Daoy (cell line): ENCODE results near the gene SRF. TPM values are rescaled to one million over a fixed set of nuclear protein-coding genes. Genes with fewer than 3 reads are reported as not detected.
"Not testable (repeated sequence)": the region's sequence is repeated elsewhere in the genome, so short reads cannot be mapped to it uniquely, and the experiment has no call there.

Experiments used
- DNase-seq: peaks from one replicate; pipeline ENCODE4 v3.0.0-alpha.2; 2015; ENCODE audit warnings: low read depth
- total RNA-seq: library from RNA; depleted of rRNA; stranded (reverse); fragments of >200 nt; shearing (Covaris generic); gene quantifications from 2 replicates; pipeline ENCODE4 v1.2.3, GENCODE V29; 2014; rRNA removed

The SRF gene
- total RNA-seq, result 25.7 and 27.4 TPM in 2 replicates

DNA sequence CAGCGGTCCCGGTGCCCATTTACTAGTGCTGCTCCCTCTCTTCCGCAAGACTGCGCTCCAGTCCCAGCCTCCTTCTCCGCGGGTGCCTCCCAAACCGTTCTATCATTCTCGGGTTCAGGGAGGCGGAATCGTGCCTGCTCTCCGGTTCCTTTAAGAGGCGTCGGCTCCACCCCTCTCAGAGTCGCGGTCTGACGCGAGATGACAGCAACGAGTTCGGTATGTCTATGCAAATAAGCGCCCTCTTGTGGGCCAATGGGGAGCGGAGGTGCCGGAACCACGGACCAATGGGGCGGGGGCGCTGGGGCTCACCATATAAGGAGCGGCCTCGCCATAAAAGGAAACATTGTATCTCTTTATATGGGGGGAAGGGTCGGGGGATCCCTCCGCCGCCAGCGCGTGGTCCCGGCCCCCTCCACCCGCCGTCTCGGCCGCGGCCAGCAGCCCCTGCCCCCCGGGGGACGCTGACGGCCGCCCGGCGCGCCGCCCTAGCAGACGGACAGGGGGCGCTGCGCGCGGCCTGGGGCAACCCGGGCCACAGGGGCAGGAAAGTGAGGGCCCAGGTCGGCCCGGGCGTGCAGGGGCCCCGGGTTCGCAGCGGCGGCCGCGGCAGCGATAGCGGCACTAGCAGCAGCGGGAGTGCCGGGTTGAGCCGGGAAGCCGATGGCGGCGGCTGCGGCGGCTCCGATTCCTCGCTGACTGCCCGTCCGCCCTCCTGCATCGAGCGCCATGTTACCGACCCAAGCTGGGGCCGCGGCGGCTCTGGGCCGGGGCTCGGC is at the start of gene SRF:
SRF (plus strand) TSS at position 339 of the 776 bp plus-strand sequence; CDS start at position 727, 388 bp downstream.
- DNase-seq, result peak; percentile 100

DNA sequence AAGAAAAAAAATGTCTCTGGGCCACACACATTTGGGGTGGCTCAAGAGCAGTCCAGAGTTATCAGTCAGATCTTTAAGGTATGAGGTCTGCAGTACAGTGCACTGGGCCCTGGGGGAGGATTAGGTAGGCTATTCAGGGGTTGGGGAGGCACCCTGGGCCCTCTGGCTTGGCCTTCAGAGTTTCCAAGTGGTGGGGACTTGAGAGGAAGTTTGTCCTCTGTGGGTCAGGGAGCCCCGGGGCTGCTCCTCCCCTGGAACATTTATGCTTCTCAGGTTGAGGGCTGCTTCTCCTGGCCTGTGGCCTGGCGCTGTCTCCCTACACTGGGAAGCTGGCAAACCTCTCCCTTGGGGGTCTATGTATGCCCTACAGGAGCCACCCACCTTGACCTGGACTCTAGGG is 48.9 kb upstream of the SRF start:
- no peak for DNase-seq

DNA sequence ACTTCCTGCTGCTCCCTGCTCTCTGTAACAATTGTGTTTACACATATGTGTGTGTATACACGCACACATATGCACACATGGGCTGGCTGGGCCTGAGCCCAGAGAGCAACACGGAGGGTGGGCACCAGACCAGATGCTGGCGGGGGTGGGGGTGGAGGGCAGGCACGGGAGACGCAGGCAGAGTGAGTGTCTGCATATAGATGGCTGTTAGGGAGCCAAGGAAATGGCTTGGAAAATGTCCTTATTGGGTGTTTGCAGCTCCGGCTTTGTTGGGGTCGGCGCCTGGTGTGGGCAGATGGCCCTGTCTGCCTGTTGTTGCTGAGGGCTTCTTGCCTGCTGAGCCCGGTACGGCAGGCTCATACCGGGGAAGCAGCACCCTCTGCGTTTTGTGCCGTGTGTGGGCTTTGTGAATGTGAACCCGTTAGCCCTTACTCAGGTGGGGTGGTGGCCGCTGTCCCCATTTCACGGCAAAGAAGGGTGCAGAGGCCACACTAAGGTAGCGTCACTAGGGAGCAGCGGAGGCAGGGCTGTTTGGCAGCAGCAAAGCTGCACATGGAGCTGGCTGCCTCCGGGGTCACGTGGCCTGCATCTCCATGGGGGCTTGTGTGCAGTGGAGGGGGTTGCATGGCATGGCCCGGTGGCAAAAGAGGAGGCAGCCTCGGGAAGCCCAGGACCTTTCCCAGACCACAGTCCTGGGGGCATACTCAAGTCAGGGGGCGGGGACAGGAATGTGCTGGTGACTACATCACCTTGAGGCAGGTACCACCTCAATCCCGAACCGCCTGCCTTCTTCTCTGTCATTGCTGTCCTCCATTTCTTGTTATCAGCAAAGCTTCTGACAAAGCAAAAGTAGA is 47.4 kb upstream of the SRF start:
- DNase-seq, result no peak

DNA sequence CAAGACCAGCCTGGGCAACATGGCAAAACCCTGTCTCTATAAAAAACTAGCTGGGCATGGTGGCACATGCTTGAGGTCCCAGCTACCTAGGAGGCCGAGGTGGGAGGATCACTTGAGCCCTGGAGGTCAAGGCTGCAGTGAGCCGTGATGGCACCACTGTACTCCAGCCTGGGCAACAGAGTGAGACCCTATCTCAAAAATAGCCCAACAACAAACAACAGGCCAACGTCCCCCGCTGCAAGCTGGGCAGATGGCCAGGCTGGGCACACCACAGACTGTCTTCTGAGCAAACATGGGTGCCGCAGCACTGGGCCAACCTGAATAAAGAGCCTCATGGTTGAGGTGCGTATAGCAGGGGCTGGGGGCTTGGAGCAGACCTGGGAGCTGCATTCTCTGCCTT is 46.6 kb upstream of the SRF start:
- DNase-seq, result no peak

DNA sequence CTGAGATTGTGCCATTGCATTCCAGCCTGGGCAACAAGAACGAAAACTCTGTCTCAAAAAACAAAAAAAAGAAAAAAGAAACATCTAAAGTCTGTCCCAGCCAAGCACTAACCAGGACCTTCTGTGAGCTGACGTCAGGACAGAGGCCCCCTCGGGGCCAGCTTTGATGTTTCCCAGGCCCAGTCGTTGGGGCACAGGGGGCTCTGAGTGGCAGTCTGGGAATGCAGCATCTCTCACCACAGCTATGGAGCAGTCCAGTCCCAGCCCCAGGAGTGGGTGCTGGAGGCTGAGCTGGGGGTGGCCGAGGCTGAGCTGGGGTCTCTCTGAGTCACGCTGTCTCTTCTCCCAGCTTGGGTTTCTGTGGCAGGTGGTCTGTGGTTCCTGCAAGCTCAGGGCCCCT is 46.0 kb upstream of the SRF start:
- peak; percentile 84 for DNase-seq

DNA sequence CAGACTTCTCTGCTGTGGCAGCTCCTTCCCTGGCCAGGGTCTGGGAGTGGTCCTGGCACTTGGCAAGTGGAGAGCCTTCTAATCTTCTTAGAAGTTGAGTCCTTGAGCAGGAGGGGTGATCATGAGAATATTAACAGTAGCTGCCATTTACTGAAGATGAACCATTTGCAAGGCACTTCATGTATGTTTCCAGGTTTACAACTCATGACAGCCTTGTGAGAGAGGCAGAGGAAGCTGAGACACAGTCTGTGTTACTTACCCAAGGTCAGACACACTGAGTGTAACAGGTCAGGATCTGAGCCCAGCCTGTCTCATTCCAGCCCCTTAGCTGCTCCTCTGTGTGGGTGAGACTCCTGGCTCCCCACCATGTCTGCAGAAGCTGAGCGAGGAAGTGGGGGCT is 45.5 kb upstream of the SRF start:
- DNase-seq, result no peak

DNA sequence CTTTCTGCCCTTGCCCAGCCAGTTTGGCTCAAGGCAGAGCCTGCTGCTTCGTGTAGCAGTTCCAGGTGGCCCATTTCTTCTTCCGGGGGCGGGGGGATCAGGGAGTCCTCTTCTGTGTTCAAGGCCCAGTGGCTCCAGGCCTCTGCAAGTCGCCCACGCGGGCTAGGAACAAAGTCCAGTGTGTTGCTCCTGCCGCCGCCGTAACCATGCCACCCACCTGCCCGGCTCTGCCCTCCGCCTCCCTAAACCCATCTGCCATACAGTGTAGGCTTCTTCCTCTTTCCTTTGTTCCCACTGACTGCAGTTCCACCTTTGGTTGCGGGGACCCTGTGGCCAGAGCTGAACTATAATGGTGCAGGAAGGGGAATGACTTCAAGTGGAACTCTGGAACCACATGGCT is 43.9 kb upstream of the SRF start:
- no peak for DNase-seq

DNA sequence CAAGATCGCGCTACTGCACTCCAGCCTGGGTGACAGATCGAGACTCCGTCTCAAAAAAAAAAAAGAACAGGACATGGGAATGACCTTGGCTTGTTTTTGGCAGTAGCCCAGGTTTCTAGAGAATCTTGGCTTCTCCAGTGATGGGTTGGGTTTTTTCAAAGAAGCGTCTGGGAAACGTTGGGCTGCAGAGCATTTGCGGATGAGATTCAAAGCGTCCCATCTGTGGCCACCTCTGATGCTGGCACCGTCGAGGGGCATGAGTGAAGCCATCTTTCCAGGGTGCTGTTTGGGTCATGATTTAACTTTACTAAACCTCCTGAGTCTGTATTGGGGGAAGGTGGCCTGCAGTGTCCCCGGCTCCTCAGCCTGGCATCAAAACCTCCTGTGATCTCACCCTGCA is 43.2 kb upstream of the SRF start:
- DNase-seq, result no peak

DNA sequence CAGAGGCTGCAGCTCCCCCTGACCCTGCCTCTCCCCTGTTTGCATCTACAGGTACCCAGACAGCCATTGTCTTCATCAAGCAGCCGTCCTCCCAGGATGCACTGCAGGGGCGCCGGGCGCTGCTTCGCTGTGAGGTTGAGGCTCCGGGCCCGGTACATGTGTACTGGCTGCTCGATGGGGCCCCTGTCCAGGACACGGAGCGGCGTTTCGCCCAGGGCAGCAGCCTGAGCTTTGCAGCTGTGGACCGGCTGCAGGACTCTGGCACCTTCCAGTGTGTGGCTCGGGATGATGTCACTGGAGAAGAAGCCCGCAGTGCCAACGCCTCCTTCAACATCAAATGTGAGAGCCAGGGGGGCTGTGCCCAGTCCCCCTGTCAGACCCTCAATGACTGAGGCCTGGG is 42.1 kb upstream of the SRF start:
- no peak for DNase-seq

DNA sequence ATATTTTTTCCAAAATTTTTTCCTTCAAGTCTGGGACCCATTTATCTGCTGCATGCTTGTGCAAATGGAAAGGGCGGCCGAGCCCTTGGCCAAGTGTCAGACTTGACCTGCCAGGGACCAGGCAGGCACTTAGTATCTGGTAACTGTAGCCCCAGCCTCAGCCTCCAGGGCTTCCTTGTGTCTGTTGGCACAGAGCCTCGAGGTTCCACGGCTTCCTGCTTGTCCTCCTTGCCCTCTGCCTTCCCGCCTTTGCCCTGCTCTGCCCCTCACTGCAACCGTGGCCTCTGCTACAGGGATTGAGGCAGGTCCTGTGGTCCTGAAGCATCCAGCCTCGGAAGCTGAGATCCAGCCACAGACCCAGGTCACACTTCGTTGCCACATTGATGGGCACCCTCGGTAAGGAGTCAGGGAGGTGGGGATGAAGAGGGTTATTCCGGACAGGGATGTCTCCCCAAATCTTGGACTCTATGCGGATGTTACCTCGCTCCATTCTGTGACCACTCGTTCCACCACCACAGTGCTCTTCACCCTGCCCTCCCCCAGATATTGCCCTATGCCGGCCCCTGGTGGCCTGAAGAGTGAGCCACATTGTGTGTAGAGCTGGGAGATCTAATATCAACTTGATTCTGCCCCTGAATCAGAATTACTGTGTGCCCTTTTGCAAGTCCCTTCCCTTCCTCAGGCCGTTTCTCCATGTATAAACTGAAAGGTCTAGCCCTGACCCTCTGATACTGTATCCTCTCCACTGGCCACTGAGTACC is 41.5 kb upstream of the SRF start:
- DNase-seq, result peak; percentile 68

DNA sequence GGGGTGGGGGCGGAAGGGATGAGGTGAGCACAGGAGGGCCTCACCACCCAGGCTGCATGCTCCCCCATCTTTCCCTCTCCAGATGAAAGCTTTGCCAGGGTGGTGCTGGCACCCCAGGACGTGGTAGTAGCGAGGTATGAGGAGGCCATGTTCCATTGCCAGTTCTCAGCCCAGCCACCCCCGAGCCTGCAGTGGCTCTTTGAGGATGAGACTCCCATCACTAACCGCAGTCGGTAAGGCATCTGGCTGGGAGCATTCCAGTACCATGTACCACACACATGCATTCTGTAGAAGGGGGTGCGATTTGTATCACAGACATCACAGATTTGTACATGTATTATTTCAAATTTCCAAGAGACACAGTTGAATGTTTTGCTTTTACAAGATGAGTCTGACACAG is 40.6 kb upstream of the SRF start:
- no peak for DNase-seq

DNA sequence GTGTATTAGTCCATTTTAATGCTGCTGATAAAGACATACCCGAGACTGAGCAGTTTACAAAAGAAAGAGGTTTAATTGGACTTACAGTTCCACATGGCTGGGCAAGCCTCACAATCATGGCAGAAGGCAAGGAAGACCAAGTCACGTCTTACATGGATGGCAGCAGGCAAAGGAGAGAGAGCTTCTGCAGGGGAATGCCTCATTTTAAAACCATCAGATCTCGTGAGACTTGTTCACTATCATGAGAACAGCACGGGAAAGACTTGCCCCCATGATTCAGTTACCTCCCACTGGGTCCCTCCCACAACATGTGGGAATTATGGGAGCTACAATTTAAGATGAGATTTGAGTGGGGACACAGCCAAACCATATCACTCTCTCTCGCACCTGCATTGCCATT is 39.7 kb upstream of the SRF start:
- DNase-seq, result not testable (repeated sequence)

DNA sequence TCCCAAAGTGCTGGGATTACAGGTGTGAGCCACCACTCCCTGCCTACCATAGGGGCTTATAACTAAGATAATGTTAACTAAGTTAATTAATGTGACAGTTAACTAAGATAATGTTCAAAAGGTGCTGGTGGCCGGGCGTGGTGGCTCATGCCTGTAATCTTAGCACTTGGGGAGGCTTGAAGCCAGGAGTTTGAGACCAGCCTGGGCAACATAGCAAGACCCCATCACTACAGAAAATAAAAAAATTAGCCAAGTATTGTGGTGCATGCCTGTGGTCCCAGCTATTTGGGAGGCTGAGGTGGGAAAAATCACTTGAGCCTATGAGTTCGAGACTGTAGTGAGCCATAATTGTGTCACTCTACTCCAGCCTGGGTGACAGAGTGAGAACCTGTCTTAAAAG is 32.8 kb upstream of the SRF start:
- DNase-seq, result no peak

DNA sequence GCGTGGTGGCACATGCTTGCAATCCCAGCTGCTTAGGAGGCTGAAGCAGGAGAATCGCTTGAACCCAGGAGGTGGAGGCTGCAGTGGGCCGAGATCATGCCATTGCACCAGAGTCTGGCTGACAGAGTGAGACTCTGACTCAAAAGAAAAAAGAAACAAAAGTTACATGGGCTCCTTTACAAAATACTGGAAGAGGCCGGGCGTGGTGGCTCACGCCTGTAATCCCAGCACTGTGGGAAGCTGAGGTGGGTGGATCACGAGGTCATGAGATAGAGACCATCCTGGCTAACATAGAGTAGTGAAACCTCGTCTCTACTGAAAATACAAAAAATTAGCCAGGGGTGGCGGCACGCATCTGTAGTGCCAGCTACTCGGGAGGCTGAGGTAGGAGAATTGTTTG is 31.1 kb upstream of the SRF start:
- not testable (repeated sequence) for DNase-seq

DNA sequence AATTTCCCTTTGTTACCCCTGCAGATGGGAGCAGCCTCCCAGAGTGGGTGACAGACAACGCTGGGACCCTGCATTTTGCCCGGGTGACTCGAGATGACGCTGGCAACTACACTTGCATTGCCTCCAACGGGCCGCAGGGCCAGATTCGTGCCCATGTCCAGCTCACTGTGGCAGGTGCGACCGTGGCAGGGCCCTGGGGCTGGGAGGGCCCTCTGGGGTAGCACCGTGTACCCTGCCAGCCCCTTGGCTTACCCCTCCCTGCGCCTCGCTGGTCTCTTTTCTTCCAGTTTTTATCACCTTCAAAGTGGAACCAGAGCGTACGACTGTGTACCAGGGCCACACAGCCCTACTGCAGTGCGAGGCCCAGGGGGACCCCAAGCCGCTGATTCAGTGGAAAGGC is 29.4 kb upstream of the SRF start:
- DNase-seq, result no peak

DNA sequence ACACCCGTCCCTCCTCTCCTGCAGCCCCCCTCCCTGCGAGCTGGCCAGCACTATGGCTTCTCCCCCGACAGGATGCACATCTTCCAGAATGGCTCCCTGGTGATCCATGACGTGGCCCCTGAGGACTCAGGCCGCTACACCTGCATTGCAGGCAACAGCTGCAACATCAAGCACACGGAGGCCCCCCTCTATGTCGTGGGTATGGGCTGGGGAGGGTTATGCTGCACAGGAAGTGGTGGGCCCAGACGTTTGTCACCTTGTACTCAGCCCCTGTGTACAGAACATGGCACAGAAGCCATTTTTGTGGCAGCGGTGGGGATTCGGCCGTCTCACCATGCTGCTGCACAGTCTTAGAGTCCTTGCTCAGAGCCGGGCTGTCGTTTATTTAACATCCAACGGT is 29.0 kb upstream of the SRF start:
- no peak for DNase-seq

DNA sequence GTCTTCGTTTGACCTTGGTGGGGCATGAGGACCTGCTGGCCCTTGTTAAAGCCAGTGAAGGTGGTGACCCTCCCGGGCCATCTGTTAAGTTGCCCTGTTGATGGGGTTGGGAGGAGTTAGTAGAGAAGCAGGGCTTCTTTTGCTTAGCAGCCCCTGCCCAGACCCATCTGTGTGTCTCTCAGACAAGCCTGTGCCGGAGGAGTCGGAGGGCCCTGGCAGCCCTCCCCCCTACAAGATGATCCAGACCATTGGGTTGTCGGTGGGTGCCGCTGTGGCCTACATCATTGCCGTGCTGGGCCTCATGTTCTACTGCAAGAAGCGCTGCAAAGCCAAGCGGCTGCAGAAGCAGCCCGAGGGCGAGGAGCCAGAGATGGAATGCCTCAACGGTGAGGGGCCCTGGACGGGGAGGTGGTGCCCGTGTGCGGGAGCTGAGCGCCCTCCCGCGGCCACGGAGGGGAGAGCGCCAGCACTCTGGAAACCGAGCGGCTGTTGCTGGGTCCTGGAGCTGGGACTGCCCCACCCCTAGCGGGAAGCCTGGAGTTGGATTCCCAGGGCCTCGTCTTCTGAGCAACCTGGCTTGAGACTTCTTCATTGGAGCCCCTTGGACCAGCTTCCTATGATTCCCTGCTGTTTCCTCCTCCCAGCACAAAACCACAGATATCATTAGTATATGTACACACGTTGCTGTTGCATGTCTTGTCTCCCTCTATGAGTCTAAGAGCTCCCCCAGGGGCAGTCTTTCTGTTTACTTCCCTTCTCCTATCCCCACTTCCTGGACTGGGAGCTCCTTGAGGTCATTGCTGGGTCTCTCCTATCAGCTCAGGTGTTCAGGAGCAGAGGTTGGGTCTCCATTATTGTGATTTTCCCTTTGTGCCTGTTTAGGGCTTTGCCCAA is 27.6 kb upstream of the SRF start:
- DNase-seq, result peak; percentile 90

DNA sequence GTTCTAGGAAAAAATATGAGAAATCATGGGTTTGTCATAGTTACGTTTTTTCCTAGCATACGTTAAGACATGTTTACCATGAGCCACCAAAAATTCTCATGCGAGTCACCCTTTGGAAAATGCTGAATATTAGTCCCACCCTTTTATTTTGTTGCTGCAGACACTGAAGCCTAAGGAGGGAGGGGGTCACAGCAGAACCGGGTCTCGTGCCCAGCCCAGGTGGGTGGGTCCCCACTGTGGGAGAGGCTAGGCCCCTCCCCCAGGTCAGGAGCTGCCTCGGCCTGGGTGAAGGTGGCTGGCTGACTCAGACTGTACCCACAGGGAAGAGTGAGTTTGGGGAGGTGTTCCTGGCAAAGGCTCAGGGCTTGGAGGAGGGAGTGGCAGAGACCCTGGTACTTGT is 26.2 kb upstream of the SRF start:
- DNase-seq, result no peak

DNA sequence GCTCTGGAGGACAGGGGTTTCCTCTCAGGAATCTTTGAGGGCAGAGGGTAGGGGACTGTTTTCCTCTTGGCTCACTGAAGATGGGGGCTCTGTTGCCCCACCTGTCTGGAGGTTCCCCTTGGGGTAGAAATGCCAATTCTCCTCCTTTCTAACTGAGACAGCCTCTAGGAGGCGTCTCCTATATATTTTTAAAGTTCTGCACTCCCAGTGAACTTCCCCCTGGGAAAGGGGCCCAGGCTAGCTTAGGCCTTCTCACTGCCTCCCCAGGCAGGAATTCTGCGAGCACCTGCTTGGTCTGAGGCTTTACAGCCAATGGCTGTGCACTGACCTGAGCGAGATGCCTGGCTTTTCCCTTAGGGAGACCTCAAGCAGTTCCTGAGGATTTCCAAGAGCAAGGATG is 24.8 kb upstream of the SRF start:
- no peak for DNase-seq

DNA sequence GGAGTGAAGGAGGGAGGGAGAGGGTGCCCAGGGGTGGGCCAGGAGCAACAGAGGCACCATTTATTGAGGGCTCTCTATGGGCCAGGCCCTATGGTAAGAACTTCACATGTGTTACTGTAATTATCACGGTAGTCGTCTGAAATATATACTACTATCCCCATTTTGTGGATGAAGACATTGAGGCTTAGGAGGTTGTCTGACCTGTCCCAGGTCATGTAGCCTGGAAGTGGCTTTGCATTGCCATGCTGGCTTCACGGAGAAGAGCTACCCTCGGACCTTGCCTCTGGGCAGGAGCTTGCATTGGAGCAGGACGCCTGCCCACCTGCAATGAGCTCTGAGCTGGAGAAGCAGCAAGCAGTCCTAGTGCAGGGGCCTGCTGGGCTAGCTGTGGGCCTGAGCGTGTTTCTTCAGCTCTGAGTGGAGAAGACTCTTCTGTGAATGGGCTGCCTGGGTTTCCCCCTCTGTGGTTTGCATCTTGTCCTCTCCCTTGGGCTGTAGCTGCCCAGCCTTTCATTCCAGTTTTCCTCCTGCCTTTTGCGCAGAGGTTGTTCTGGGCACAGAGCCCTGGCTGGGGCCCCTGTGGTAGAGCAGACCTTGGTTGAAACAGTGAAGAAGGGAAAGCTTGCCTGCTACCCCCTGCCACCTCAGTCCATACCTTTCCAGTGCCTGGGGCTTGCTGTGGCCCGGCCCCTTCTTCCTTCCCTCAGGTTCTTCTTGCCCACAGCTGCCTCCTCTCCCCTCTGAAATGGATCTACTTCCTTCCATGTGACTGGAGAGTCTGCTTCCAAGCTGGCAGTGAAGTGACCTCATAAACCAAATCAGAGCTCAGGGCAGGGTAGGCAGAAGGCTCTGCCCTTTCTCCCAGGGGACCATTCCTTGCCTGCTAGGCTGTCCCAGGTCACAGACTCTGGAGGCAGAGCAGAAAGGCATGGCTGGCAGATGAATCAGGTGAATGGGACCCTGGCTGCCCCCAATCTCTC is 24.1 kb upstream of the SRF start:
- no peak for DNase-seq
